Endothelial cell of umbilical vein (primary cell): Measurements from ENCODE around the gene RAD9A. TPM values are rescaled to one million over a fixed set of nuclear protein-coding genes. Genes with fewer than 3 reads are reported as not detected.

Source experiments
- BruUV-seq: library from RNA; stranded (reverse); fragments of 400-500 nt; replicated peaks from 2 replicates; lab custom pipeline; 2021; lab: Mats Ljungman, UMichigan
- CTCF ChIA-PET: fragments of 300-600, 350-600 bp; sonication (Branson Sonifier 250); formaldehyde crosslinking; loops from one replicate; lab custom pipeline; 2021; ENCODE audit warnings: antibody characterized with exemption, inconsistent platforms; lab: Charles Lee
- POLR2A ChIA-PET: fragments of 300-600, 350-600 bp; sonication (Branson Sonifier 250); formaldehyde crosslinking; loops from one replicate; lab custom pipeline; 2021; ENCODE audit warnings: antibody characterized with exemption, inconsistent platforms; lab: Charles Lee
- DNase-seq: peaks from one replicate; pipeline ENCODE4 v3.0.0-alpha.2; 2011; ENCODE audit warnings: low read depth, low spot score
- FAIRE-seq: peaks from 2 replicates; lab custom pipeline; 2011; peaks lifted over from hg19 to GRCh38; lab: Jason Lieb, UNC
- H2AFZ ChIP-seq: 2 replicates; pipeline ENCODE4 v1.6.0; 2012; ENCODE audit warnings: low read depth, low read length, control low read depth, inconsistent platforms
- H3K27ac ChIP-seq: 2 replicates; pipeline ENCODE4 v1.5.1; 2011; ENCODE audit warnings: low read depth, mild to moderate bottlenecking, control low read depth, low read length, moderate library complexity; ENCODE audit not compliant: insufficient read depth
- H3K27me3 ChIP-seq, 2 experiments: 2 replicates each; pipeline versions ENCODE4 v1.6.0 to v1.6.1; 2011; ENCODE audit warnings: low read length in 2 of 2, mixed read lengths in 1 of 2; ENCODE audit not compliant: control insufficient read depth in 2 of 2, insufficient read depth in 2 of 2
- H3K36me3 ChIP-seq, 2 experiments: 2 replicates in 1 of 2; 3 replicates in 1 of 2; pipeline ENCODE4 v1.5.1; 2011; ENCODE audit warnings: low read length in 2 of 2, mild to moderate bottlenecking in 1 of 2, moderate library complexity in 1 of 2; ENCODE audit not compliant: control insufficient read depth in 2 of 2, insufficient read depth in 2 of 2; ENCODE audit errors: extremely low read depth in 1 of 2
- H3K4me1 ChIP-seq: 3 replicates; pipeline ENCODE4 v1.5.1; 2011; ENCODE audit warnings: mild to moderate bottlenecking, low read length; ENCODE audit not compliant: control insufficient read depth, insufficient read depth; ENCODE audit errors: extremely low read depth
- H3K4me2 ChIP-seq: 2 replicates; pipeline ENCODE4 v1.6.1; 2011; ENCODE audit warnings: low read length, control low read depth, mixed read lengths; ENCODE audit not compliant: insufficient read depth
- H3K4me3 ChIP-seq, 3 experiments: fragments of 200-600 bp in 1 of 3; sonication (generic), shearing (Covaris generic) in 1 of 3; replicated peaks in 1 of 3; 2 replicates each; pipeline ENCODE4 v1.5.1; 2011 to 2016; ENCODE audit warnings: control low read depth in 3 of 3, low read length in 3 of 3, mild to moderate bottlenecking in 2 of 3, inconsistent platforms in 1 of 3, low read depth in 1 of 3, moderate library complexity in 1 of 3; ENCODE audit not compliant: insufficient read depth in 1 of 3
- H3K79me2 ChIP-seq: 2 replicates; pipeline ENCODE4 v1.6.0; 2012; ENCODE audit warnings: low read length, inconsistent platforms; ENCODE audit not compliant: control insufficient read depth, insufficient read depth
- H3K9ac ChIP-seq: replicated peaks from 2 replicates; pipeline ENCODE3; 2011; ENCODE audit warnings: low read length, control low read depth; ENCODE audit not compliant: insufficient read depth; ENCODE audit errors: extremely low read depth
- H3K9me1 ChIP-seq: replicated peaks from 3 replicates; pipeline ENCODE4 v1.6.0; 2011; ENCODE audit warnings: mild to moderate bottlenecking, low read length; ENCODE audit not compliant: control insufficient read depth, insufficient read depth; ENCODE audit errors: extremely low read depth
- H3K9me3 ChIP-seq: replicated peaks from 2 replicates; pipeline ENCODE4 v1.5.1; 2012; ENCODE audit warnings: low read length, inconsistent platforms; ENCODE audit not compliant: control insufficient read depth, insufficient read depth
- H4K20me1 ChIP-seq: replicated peaks from 2 replicates; pipeline ENCODE3; 2011; ENCODE audit warnings: mild to moderate bottlenecking, low read length; ENCODE audit not compliant: control insufficient read depth, insufficient read depth; ENCODE audit errors: extremely low read depth
- CTCF ChIP-seq, 2 donors: IDR thresholded peaks; 1 replicate in 1 of 2; 2 replicates in 1 of 2; pipeline ENCODE4 v1.5.1; 2011; ENCODE audit warnings: low read length in 2 of 2, mild to moderate bottlenecking in 2 of 2, moderate library complexity in 2 of 2, control low read depth in 1 of 2, inconsistent platforms in 1 of 2, low read depth in 1 of 2; ENCODE audit not compliant: insufficient read depth in 1 of 2; ENCODE audit errors: extremely low read depth in 1 of 2
- EZH2 ChIP-seq: IDR thresholded peaks from 2 replicates; pipeline ENCODE4 v1.6.1; 2012; ENCODE audit warnings: borderline replicate concordance, low read depth, mild to moderate bottlenecking, moderate library complexity, low read length, inconsistent platforms; ENCODE audit not compliant: severe bottlenecking
- FOS ChIP-seq: IDR thresholded peaks from 2 replicates; pipeline ENCODE4 v1.6.1; 2011; ENCODE audit warnings: mild to moderate bottlenecking, low read length, moderate library complexity, borderline replicate concordance; ENCODE audit not compliant: insufficient read depth
- GATA2 ChIP-seq: IDR thresholded peaks from 2 replicates; pipeline ENCODE4 v1.7.0; 2011; ENCODE audit warnings: low read depth, mild to moderate bottlenecking, moderate library complexity, mixed read lengths, low read length; ENCODE audit not compliant: insufficient read length, insufficient read depth
- JUN ChIP-seq: IDR thresholded peaks from 2 replicates; pipeline ENCODE4 v1.6.1; 2011; ENCODE audit warnings: borderline replicate concordance, low read depth; ENCODE audit not compliant: insufficient read length, insufficient read depth
- MAX ChIP-seq: IDR thresholded peaks from 2 replicates; pipeline ENCODE4 v1.6.1; 2011; ENCODE audit not compliant: insufficient read depth, insufficient read length
- MYC ChIP-seq: IDR thresholded peaks from one replicate; pipeline ENCODE4 v1.6.1; 2011; ENCODE audit warnings: mild to moderate bottlenecking, low read depth, low read length
- POLR2A ChIP-seq: IDR thresholded peaks from 2 replicates; pipeline ENCODE4 v1.6.1; 2012; ENCODE audit warnings: low read depth, mild to moderate bottlenecking, control low read depth, low read length
- POLR2AphosphoS5 ChIP-seq: IDR thresholded peaks from 2 replicates; pipeline ENCODE4 v1.6.1; 2012; ENCODE audit warnings: low read depth, mild to moderate bottlenecking, control low read depth, low read length, moderate library complexity; ENCODE audit not compliant: insufficient read depth
- dilution Hi-C: fragments of 300-500 bp; cut with MboI; formaldehyde crosslinking; loops from one replicate; pipeline ENCODE4 v1.15.0; 2019; ENCODE audit warnings: low sequenced_read_pairs; ENCODE audit not compliant: extremely low pct_ligation_motif_present
- intact Hi-C: fragments of 100-400 bp; cut with micrococcal nuclease; formaldehyde crosslinking; loops from one replicate; pipeline ENCODE4 v1.10.0; 2022
- polyA plus RNA-seq, 4 experiments: library from polyadenylated mRNA; depleted of rRNA in 3 of 4; stranded (reverse) in 3 of 4; unstranded in 1 of 4; fragments of >200 nt; gene quantifications; 2 replicates each; pipeline versions ENCODE4 v1.2.1 to v1.2.3, GENCODE V29; 2011 to 2012; ENCODE audit warnings: missing spikeins in 1 of 4
- total RNA-seq: library from RNA; stranded (reverse); gene quantifications from 2 replicates; pipeline ENCODE4 v1.2.3, GENCODE V29; 2021

The RAD9A gene
- total and polyA plus RNA-seq, 2 donors (not counting 3 experiments of a cell fraction or from before 2014, with no cell fraction given), result 18.4 to 22.2 TPM

DNA sequence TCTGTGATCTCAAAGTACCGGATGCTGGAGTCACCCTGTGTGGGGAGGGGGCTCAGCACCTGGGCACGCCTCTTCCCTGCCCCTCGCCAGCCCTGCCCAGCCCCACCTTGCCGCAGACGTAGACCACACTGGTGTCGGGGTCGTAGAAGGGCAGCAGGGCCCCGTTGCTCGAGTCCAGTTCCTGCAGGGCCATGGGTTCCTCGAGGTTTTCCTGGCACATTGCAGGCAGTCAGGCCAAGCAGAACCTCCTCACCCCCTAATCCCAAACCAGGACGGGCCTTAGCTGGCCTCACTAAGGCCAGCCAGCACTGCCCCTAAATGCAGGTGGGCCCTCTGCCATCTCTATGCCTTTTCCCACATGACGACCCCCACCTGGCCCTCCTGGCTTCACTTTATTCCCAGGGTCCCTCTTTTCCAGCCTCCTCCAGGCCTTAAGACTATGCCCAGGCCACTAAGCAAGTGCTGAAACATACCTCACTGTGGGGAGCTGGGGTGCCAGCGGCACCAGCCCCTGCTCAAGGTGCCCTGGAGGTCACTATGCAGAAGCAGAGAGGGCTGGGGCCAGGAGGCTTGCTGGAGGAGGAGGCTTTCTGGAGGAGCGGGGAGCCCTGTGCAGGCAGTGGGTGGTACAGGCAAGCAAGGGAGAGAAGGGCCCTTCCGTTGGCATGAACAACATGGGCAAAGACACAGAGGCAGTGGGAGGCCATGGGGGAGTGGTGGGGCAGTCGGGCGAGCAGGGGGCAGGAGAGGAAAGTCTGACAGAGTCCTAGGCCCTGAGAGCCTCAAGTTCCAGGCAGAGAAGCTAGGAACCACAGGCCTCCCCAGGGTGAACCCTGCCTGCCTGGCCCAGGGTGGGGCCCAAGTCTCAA lies 48.7 kb downstream of the RAD9A start:
- Histone ChIP-seq H3K36me3 (peaks cover 0 to 27% of the 10 kb centered on the region in 2 experiments), H4K20me1 (no peaks in the 10 kb centered on the region), H3K4me2 (no peak overlapping the region), H3K9me3 (no peaks in the 10 kb centered on the region), H3K27me3 (no peaks in the 10 kb centered on the region), H3K9me1 (no peaks in the 10 kb centered on the region), H3K27ac (no peak overlapping the region), H3K79me2 (peaks cover 11% of the 10 kb centered on the region), H3K4me3 (no peak overlapping the region), H3K9ac (no peak overlapping the region), H3K4me1 (peaks cover 6% of the 10 kb centered on the region), H2AFZ (no peak overlapping the region)
- FAIRE-seq (no peak), DNase-seq (no peak)
- ChIA-PET CTCF (no interaction called here), POLR2A (interaction anchor here (0.5 to 0.6 kb wide), 2 partner anchors 18 to 36 kb away, joined by 3 read pairs; no protein-coding TSS in a partner anchor)
- TF ChIP-seq EZH2 (no peak), CTCF (IDR thresholded peaks at IDR 0.05; ENCODE audit: extremely low read depth in 1 of 2, insufficient read depth in 1 of 2, low read depth in 1 of 2, low read length in 2 of 2) (no peak), FOS (no peak), MAX (no peak), MYC (no peak), POLR2A (no peak), POLR2AphosphoS5 (no peak), GATA2 (no peak), JUN (no peak)
- intact Hi-C loops (no loop called here), dilution Hi-C loops (no loop called here)
- BruUV-seq, result no TSS peak
